ENCODE results near the gene GRIK5. TPM values are rescaled to one million over a fixed set of nuclear protein-coding genes. Genes with fewer than 3 reads are reported as not detected.

GRIK5 gene
- total and polyA plus RNA-seq, 2 of the 8 experiments (the other 6 are each of a cell fraction or from before 2014, with no cell fraction given) = 17.8 to 42.9 TPM

GRCh38 chr19:42078538-42079275, 8.7 kb upstream of the GRIK5 start:
- Histone ChIP-seq H2BK20ac (ENCODE audit: low read length) (no peak overlapping the region), H2AK5ac (ENCODE audit: low read depth, low read length) (no peak overlapping the region), H3K9ac (replicated peaks in 1 of 4; ENCODE audit: extremely low read depth in 1 of 4, low read depth in 3 of 4, low read length in 3 of 4) (no peak overlapping the region), H2BK15ac (ENCODE audit: low read length) (no peak overlapping the region), H3K79me2 (ENCODE audit: control insufficient read depth in 1 of 2, insufficient read depth in 2 of 2, low read length in 2 of 2) (peaks cover 22 to 41% of the 10 kb centered on the region in 2 experiments), H3K56ac (replicated peaks; ENCODE audit: insufficient read length, low read depth, low read length) (no peak overlapping the region), H3K27ac (ENCODE audit: low read depth, low read length) (no peak overlapping the region), H3K4me2 (ENCODE audit: insufficient read depth in 1 of 2, low read depth in 2 of 2, low read length in 2 of 2) (no peak overlapping the region), H4K20me1 (replicated peaks in 1 of 2; ENCODE audit: control insufficient read depth in 1 of 2, insufficient read depth in 2 of 2, low read length in 2 of 2) (peaks cover 28 to 49% of the 10 kb centered on the region in 2 experiments), H2AFZ (ENCODE audit: low read length) (no peak overlapping the region), H2BK5ac (ENCODE audit: low read depth, low read length) (no peak overlapping the region), H3K9me3 (ENCODE audit: insufficient read depth in 2 of 2, low read depth in 1 of 2, low read length in 1 of 2) (no peaks in the 10 kb centered on the region), H3K23ac (ENCODE audit: insufficient read length) (no peak overlapping the region), H3K36me3 (ENCODE audit: control insufficient read depth in 2 of 4, insufficient read depth in 4 of 4, low read length in 3 of 4) (peaks cover 17 to 38% (median 35%) of the 10 kb centered on the region in 4 experiments; a peak in 7 of 8 replicates), H3K23me2 (ENCODE audit: low read depth, low read length) (peaks cover 21% of the 10 kb centered on the region), H2BK120ac (replicated peaks; ENCODE audit: low read depth, low read length) (no peak overlapping the region), H3K18ac (ENCODE audit: extremely low read depth, low read length) (no peak overlapping the region), H4K8ac (ENCODE audit: extremely low read depth, insufficient read depth, low read length) (no peak overlapping the region; the same call in 1 of the 2 replicates), H3K4me1 (replicated peaks in 1 of 4; ENCODE audit: control insufficient read depth in 3 of 4, insufficient read depth in 4 of 4, low read length in 3 of 4) (peaks cover 0 to 4% (median 2%) of the 10 kb centered on the region in 4 experiments; a peak in 5 of 7 replicates), H2BK12ac (ENCODE audit: low read depth, low read length) (no peak overlapping the region), H3K4ac (replicated peaks; ENCODE audit: insufficient read length, low read depth, low read length) (no peak overlapping the region), H3K27me3 (replicated peaks in 1 of 4; ENCODE audit: control insufficient read depth in 3 of 4, extremely low read depth in 1 of 4, insufficient read depth in 3 of 4, low read length in 3 of 4) (no peaks in the 10 kb centered on the region), H4K5ac (ENCODE audit: insufficient read length, low read depth, low read length) (no peak overlapping the region), H4K91ac (replicated peaks; ENCODE audit: insufficient read length, low read length) (no peak overlapping the region), H3K14ac (ENCODE audit: insufficient read length) (no peak overlapping the region), H3K4me3 (ENCODE audit: extremely low read depth in 1 of 4, insufficient read depth in 2 of 4, low read depth in 3 of 4, low read length in 4 of 4) (no peak overlapping the region), H3K79me1 (ENCODE audit: low read depth, low read length) (peaks cover 17% of the 10 kb centered on the region)
- FAIRE-seq (no peak), DNase-seq (ENCODE audit: low read depth in 1 of 2, low spot score in 2 of 2) (no peak)
- ChIA-PET CTCF (ENCODE audit: partially characterized antibody) (interaction anchor here (0.9 to 1.7 kb wide), 6 partner anchors 16 to 106 kb away, joined by 3 to 7 read pairs (median 3); no protein-coding TSS in a partner anchor), POLR2A (ENCODE audit: partially characterized antibody) (interaction anchor here (0.7 to 4.1 kb wide), 4 partner anchors 9 to 21 kb away, joined by 3 to 13 read pairs (median 6); partner anchors contain the start of gene GRIK5)
- WGBS, 2 experiments (ENCODE audit: extremely low coverage in 1 of 2, insufficient coverage in 1 of 2, insufficient read length in 1 of 2, insufficient replicate concordance in 2 of 2, low coverage in 1 of 2, low lambda C conversion rate in 2 of 2, missing lambda C conversion rate in 1 of 2) = 91% methylated on average over 15 of the region's 15 CpGs; no CpG with 5 or more reads in 1 of the 2 experiments
- TF ChIP-seq ASH2L (IDR thresholded peaks at IDR 0.05; ENCODE audit: low read length) (no peak), SRF (IDR thresholded peaks at IDR 0.05; ENCODE audit: low read depth, low read length) (no peak), KDM5A (IDR thresholded peaks at IDR 0.05; ENCODE audit: low read length) (no peak), HDAC6 (IDR thresholded peaks at IDR 0.05; ENCODE audit: low read depth, low read length) (no peak), CEBPB (IDR thresholded peaks at IDR 0.05; ENCODE audit: low read depth, low read length) (no peak), SP4 (IDR thresholded peaks at IDR 0.05; ENCODE audit: low read length) (no peak), EGR1 (IDR thresholded peaks at IDR 0.05; ENCODE audit: borderline replicate concordance, low read depth, low read length) (no peak), SAP30 (IDR thresholded peaks at IDR 0.05; ENCODE audit: insufficient read depth, insufficient replicate concordance, low read length) (no peak), BACH1 (IDR thresholded peaks at IDR 0.05; ENCODE audit: low read length) (no peak)
